GM19395 (cell line): ENCODE data around the gene EMX1.
"Not testable (repeated sequence)": the region's sequence is repeated elsewhere in the genome, so short reads cannot be mapped to it uniquely, and the experiment has no call there.

Experiments used
- ATAC-seq: cut with Tn5 transposase; IDR thresholded peaks from one replicate; pipeline ENCODE4 v1.9.1; 2021; ENCODE audit warnings: mild to moderate bottlenecking, moderate library complexity; ENCODE audit not compliant: unreplicated experiment

Gene EMX1

DNA sequence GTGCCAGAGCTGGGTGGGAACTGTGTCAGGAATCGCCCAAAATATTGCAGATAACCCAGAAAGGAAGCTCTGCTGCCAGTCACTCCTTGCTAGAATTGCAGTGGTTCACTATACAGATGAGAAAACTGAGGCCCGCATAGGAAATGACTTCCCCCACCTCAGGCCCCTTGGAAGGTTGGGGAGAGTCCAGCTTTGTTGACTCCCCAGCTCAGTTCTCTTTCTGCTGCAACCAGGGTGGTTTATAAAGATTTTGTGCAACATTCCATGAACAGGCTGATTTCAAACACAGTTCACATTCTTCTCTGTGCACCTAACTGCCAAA, 18.8 kb upstream of the EMX1 start:
- ATAC-seq: no peak

- ATAC-seq: no peak
These were observed 17.0 kb upstream of the EMX1 start for GRCh38 chr2:72900191-72900825.

GRCh38 chr2:72901426-72901825, 15.9 kb upstream of the EMX1 start:
- ATAC-seq: no peak

DNA sequence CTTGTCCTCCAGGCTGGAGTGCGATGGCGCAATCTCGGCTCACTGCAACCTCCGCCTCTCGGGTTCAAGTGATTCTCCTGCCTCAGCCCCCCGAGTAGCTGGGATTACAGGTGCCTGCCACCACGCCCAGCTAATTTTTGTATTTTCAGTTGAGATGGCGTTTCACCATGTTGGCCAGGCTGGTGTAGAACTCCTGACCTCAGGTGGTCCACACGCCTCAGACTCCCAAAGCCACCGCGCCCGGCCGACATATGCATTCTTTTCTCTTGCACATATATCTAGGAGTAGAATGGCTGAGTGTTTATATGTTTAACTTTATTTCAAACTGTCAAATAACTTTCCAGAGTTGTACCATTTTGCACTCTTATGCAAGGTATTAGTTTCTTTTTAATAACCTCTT, 9.9 kb upstream of the EMX1 start:
- not testable (repeated sequence) for ATAC-seq

- ATAC-seq: no peak
These were observed 8.6 kb upstream of the EMX1 start for GRCh38 chr2:72908741-72909140.

DNA sequence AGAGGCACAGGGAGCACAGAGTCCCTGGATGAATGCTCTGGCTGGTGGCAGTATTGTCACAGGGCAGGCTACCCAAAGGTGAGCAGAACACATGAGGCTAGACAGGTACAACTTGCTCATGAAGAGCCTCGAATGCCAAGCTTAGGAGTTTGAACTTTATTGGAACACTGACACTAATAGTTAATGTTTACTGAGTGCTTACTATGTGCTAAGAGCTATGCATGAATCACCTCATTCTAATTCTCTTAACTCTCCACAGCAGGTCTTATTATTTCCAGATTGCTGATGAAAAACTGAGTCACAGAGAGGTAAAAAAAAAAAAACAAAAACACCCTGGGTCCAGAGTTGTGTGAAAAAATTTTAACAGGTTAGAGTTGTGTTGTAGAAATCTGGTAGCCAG, 6.1 kb upstream of the EMX1 start:
- no peak for ATAC-seq

- ATAC-seq: no peak
These were observed 3.7 kb upstream of the EMX1 start for GRCh38 chr2:72913486-72914205.

GRCh38 chr2:72914206-72914559, 3.1 kb upstream of the EMX1 start:
- no peak for ATAC-seq

DNA sequence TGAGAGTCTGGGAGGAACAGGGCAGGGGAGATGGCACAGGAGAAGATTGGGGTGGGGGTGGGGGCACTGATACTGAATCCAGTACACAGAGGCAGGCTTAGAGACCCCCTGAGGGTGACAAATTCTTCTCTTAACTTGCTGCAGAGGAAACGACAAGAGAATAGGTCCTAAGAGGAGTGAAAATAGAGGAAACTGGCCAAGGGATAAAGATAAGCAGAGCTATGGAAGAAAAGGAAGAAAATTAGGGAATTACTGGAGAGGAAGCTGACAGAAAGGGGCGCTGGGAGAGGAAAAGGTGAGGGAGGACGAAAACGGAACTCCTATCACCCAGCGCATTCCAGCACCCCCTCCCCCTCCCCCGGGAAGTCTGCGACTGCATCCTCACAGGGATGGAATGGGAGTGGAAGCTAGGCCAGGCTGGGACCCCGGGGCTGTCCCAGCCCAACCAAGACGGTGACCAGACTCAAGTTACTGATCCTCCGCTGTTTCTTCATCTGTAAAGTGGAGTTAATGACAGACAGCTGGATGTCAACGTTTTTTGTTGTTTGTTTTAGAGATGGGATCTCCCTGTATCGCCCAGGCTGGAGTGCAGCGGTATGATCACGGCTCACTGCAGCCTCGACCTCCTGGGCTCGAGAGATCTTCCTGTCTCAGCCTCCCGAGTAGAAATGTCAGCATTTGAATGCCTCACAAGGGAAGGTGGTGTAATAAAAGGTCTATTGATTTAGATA, 2.6 kb upstream of the EMX1 start:
- no peak for ATAC-seq

- ATAC-seq: no peak
These were observed 1.9 kb upstream of the EMX1 start for GRCh38 chr2:72915320-72915906.

- peak; percentile 56 for ATAC-seq
These were observed 1.2 kb upstream of the EMX1 start for GRCh38 chr2:72915907-72916742.

DNA sequence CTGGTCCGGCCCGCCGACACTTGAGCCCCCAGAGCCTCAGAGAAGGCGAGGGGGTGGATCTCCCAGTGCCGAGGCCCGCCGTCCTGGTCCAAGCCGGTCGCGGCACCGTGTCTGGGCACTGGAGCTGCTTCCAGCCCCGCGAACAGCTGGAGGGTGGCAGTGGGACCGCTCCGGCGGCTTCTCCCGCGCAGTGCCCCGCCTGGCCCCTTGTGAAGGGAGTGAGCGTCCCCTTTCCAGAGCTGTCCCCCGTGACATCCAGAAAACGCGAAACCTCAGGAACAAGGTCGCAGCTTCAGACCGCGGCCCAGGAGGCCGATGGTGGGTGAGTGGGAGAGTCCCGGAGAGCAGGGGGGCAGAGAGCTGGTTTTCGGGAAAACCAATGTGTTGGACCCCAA, 579 bp upstream of the EMX1 start:
- ATAC-seq: no peak

DNA sequence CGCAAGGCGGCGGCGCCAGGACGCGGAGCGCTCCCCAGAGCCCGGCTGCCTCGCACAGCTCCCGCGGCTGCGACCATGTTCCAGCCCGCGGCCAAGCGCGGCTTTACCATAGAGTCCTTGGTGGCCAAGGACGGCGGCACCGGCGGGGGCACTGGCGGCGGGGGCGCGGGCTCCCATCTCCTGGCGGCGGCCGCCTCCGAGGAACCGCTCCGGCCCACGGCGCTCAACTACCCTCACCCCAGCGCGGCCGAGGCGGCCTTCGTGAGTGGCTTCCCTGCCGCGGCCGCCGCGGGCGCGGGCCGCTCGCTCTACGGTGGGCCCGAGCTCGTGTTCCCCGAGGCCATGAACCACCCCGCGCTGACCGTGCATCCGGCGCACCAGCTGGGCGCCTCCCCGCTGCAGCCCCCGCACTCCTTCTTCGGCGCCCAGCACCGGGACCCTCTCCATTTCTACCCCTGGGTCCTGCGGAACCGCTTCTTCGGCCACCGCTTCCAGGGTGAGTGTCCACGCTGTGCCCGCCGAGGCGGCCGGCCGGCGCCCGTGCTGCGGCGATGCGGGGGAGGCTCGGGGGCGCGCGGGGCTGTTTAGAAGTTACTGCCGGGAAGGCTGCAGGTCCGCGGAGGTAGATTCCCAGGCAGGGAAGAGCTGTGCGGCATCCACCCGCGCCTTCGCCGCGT, 696 bp downstream of the EMX1 start:
- ATAC-seq: peak; percentile 1

DNA sequence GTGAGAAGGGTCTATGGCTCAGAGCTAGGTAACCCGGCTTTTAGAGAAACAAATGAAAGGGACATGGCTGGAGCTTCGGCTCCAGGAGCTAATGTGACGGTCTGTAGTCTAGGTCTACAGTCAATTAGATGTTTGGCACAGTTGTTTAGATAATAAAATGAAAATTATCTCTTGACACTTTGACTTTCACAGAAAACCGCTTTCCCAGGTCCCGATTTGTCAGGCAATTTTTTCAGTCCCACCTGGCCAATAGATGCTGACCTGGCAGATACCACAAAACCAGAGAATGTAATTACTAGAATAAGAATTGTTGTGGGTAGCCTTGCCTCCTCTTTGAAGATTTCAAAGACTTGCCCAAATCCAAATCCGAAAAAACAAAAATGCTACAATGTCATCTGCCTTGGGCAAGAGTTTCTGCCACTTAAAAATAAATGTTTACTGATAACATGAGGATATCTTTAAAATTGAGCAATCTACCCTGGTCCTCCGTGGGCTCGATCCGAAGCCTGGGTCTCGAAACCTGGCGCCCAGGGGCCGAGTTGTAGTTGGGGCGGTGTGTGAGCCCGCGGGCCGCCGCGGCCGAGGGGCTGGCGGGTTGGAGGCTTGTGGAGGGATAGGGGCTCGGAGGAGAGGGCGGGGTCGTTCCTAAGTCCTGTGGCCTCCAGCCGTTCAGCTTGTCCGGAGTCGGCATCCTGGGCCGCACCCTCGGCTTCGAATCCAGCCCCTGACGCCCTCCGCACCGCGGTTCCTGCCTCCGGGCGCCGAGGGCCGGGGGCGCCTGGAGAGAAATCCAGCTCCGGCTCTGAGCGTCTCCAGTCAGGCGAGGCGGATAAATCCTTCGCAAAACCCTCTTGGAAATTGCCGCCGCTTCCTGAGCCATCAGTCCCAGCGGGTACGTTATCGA, 2.3 kb downstream of the EMX1 start:
- ATAC-seq: no peak

GRCh38 chr2:72920318-72921087, 3.2 kb downstream of the EMX1 start:
- no peak for ATAC-seq

DNA sequence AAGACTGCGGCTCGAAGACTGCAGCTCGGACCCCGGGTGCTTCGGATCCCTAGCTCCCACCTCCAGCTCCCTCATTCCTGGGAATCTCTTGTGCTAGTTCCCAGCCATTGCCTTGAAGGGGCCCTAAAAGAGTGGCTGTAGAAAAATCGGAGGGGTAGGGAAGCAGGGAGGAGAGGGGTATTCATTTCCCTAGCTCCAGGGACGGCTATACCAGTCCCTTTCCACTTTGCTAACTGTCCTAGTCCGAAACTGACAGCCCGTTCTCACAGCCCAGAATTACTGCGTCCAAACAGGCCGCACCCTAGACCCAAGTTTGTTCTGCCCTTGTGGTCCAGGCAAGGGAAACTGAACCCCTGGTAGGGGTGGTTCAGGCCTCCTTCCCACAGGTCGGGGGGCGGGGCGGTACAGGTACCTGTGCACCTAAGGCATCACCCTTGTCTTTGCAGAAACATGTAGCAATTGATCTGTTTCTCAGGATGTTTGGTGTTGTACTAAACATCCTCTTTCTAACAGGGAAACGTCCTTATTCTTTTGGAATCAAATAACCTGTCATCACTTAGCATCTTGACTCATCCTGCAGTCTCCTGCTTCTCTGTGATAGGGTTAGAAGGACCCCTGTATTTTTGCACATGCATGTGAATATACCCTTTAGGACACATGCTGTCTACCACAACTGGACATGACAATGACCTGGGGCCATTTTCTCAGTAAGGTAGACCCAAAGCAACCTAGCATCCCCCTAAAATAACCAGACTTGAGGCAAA, 4.0 kb downstream of the EMX1 start:
- no peak for ATAC-seq

DNA sequence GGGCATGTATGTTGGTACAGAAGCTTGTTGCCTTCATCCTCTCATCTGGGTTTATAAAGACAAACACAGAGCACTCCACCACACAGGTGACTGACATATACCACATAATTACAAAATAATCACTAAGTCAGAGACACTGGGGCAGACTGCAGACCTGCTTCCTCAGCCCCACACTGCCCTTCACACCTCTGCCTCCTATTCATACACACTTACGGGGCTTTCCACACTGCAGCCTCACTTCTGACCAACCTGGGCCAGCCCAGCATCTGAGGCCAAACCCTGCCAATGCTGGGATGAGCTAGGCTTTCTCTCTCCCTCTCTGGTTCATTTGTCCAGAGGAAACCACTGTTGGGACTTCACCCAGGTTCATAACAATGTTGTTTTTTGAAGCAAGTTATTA, 4.5 kb downstream of the EMX1 start:
- ATAC-seq: no peak

DNA sequence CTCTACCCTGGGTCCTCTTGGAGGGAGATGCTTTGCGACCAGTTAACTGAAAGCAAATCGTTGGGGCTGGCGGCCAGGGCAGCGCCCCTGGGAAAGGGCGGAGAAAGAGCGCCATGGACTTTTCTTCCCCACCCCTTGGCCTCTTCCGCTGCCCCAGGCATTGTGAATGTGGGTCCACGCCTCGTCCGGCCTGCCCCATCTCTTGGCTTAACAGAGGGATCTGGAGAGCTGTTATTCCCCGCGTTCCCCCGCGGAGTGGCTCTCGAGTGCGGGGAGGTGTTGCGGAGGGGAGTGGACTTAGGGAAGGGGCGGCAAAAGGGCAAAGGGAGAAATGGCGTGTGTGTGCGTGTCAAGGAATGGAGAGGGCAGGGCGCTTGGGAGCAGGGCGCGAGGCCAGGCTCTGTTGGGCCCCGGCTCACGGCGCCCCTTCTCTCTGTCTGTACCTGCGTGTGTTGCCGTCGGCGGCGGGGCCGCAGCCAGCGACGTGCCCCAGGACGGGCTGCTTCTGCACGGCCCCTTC, 6.6 kb downstream of the EMX1 start:
- ATAC-seq: no peak
